H1 (cell line): Measurements from ENCODE around the gene TLR5. TPM values are rescaled to one million over a fixed set of nuclear protein-coding genes. Genes with fewer than 3 reads are reported as not detected.

Experiments used
- HDAC6 ChIP-seq: IDR thresholded peaks from one replicate; pipeline ENCODE4 v1.7.1; 2012; ENCODE audit warnings: low read depth, mild to moderate bottlenecking, inconsistent platforms, low read length, moderate library complexity
- polyA plus RNA-seq, 7 experiments: library from polyadenylated mRNA; depleted of rRNA in 3 of 7; stranded (reverse) in 5 of 7; unstranded in 2 of 7; fragments of >200 nt in 5 of 7; fragments of 200-250 nt in 2 of 7; gene quantifications; 1 replicate in 5 of 7; 2 replicates in 1 of 7; 4 replicates in 1 of 7; pipeline versions ENCODE4 v1.2.1 to v1.2.3, GENCODE V29; 2011 to 2013; ENCODE audit warnings: missing spikeins in 2 of 7, mixed read lengths in 2 of 7
- total RNA-seq: library from RNA; stranded (reverse); fragmentation: NEBNext Ultra II Directional; extraction: Animal tissue kit (Norgen Biotek cat#: 25700); gene quantifications from 2 replicates; pipeline ENCODE4 v1.2.1, GENCODE V29; 2021

TLR5 gene
- total and polyA plus RNA-seq, 2 of the 8 experiments (the other 6 are each of a cell fraction or from before 2014, with no cell fraction given): 0.35 to 0.74 TPM

- TF ChIP-seq HDAC6: no peak
These were observed 76.6 kb downstream of the TLR5 start (continued) for GRCh38 chr1:223066415-223066814.
